ENCODE measurements around the gene CATSPERE. TPM values are rescaled to one million over a fixed set of nuclear protein-coding genes. Genes with fewer than 3 reads are reported as not detected.

Gene CATSPERE
- total RNA-seq, 1 donor from 2014 or later: 1.1 TPM

DNA sequence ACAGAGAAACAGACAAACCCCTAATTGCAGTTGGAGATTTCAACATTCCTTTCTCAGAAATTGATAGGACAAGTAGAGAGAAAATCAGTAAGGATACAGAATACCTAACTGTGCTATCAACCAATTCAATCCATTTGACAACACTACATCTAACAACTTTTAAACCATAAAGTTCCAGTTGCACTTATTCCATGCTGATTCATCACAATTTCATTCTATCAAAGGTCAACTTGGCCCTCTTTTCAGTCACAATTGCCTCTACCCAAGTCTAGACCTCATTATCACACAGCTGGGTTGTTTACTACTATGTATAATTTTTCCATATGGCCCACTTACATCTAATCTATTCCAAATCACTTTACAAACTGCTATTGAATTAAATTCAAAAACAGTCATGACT lies 172.1 kb downstream of the CATSPERE start:
- Mint-ChIP-seq H3K27me3 (ENCODE audit: unreplicated experiment) (no peaks in the 10 kb centered on the region), H3K9me3 (ENCODE audit: unreplicated experiment) (no peaks in the 10 kb centered on the region), H3K27ac (ENCODE audit: unreplicated experiment) (no peak overlapping the region)

DNA sequence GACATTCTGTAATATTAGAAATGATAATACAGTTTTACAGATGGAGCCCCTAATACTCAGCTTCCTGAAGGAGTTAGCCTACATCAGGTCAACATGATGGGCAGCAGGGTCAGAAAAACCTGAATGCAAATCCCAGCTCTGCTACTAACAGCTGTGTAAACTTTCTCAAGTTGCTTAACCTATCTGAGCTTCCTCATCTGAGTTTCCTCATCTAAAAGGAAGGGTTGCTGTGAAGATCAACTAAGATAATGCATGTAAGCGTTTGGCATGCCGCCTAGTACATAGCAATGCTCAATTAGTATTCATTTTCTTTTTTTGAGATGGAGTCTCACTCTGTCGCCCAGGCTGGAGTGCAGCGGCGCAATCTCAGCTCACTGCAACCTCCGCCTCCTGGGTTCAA lies 173.5 kb downstream of the CATSPERE start:
- H3K27me3 Mint-ChIP-seq (ENCODE audit: unreplicated experiment): no peaks in the 10 kb centered on the region
- no peaks in the 10 kb centered on the region for H3K36me3 Mint-ChIP-seq (ENCODE audit: low read depth, unreplicated experiment)
- TF ChIP-seq, protein P1, sequence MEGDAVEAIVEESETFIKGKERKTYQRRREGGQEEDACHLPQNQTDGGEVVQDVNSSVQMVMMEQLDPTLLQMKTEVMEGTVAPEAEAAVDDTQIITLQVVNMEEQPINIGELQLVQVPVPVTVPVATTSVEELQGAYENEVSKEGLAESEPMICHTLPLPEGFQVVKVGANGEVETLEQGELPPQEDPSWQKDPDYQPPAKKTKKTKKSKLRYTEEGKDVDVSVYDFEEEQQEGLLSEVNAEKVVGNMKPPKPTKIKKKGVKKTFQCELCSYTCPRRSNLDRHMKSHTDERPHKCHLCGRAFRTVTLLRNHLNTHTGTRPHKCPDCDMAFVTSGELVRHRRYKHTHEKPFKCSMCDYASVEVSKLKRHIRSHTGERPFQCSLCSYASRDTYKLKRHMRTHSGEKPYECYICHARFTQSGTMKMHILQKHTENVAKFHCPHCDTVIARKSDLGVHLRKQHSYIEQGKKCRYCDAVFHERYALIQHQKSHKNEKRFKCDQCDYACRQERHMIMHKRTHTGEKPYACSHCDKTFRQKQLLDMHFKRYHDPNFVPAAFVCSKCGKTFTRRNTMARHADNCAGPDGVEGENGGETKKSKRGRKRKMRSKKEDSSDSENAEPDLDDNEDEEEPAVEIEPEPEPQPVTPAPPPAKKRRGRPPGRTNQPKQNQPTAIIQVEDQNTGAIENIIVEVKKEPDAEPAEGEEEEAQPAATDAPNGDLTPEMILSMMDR (IDR thresholded peaks at IDR 0.05; ENCODE audit: unreplicated experiment): no peak
- H3K27ac Mint-ChIP-seq (ENCODE audit: unreplicated experiment): no peak overlapping the region
- H3K9me3 Mint-ChIP-seq (ENCODE audit: unreplicated experiment): no peaks in the 10 kb centered on the region
- H3K4me3 Mint-ChIP-seq (ENCODE audit: unreplicated experiment): no peak overlapping the region
- H3K4me1 Mint-ChIP-seq (ENCODE audit: unreplicated experiment): no peaks in the 10 kb centered on the region
- no peak for DNase-seq (ENCODE audit: low spot score)

More for the DNA sequence above, 172.1 kb downstream of the CATSPERE start:
- Mint-ChIP-seq H3K36me3 (ENCODE audit: low read depth, unreplicated experiment) (no peaks in the 10 kb centered on the region), H3K4me3 (ENCODE audit: unreplicated experiment) (no peak overlapping the region), H3K4me1 (ENCODE audit: unreplicated experiment) (no peaks in the 10 kb centered on the region)
- TF ChIP-seq, protein P1 (IDR thresholded peaks at IDR 0.05; ENCODE audit: unreplicated experiment): no peak
- no peak for DNase-seq (ENCODE audit: low spot score)

DNA sequence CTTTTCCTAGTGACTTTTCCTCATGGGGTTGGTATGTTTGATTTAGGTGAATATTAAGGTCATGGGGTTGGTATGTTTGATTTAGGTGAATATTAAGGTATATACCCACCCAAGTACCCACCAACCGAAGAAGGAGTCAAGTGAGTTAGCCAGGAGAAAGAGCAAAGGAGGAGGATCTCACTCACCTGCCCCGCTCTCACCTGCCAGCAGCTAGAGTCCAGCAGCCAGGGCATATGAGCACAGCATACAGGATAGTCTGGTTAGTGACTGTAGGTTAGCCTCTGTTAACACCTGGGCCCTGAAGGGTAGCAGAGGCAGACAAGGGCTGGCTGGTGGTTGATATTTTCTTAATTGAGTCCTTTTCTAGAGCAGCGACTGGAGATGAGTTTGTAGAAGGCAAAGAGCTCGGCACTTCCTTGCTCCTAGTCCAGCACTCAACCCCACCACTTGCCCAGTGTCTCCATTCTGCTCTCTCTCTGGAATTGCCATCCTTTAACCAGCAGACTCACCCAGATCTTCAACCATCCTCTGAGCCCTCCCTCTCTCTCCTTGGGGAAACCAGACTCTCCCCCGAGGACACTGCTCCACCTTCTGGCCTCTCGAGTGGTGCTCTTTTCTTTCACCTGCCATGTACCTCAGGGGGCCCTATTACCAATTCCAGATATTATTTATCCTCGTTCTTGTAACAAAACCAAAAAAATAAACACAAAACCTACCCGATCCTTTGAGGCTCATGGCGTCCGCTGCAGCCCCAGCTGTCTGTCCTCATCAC lies 175.6 kb downstream of the CATSPERE start:
- H3K4me3 Mint-ChIP-seq (ENCODE audit: unreplicated experiment): no peak overlapping the region
- no peak overlapping the region for H3K27ac Mint-ChIP-seq (ENCODE audit: unreplicated experiment)
- no peak for DNase-seq (ENCODE audit: low spot score)

DNA sequence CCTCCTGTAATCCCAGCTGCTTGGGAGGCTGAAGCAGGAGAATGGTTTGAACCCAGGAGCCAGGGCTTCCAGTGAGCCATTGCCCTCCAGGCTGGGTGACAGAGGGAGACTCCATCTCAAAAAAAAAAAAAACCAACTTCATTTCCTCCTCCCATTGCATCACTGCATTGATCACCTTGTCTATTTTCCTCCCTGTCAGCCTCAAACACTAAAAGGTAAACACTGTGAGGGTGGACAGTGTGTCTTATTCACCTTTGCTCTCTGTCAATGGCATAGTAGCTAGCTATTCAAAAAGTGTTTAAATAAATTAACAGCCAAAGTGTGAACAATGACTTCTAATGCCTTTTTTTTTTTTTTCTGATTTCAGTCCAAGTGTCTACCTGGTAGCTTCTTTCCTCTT lies 178.5 kb downstream of the CATSPERE start:
- Mint-ChIP-seq H3K9me3 (ENCODE audit: unreplicated experiment) (no peaks in the 10 kb centered on the region), H3K27me3 (ENCODE audit: unreplicated experiment) (no peaks in the 10 kb centered on the region), H3K4me1 (ENCODE audit: unreplicated experiment) (no peaks in the 10 kb centered on the region), H3K36me3 (ENCODE audit: low read depth, unreplicated experiment) (no peaks in the 10 kb centered on the region), H3K4me3 (ENCODE audit: unreplicated experiment) (no peak overlapping the region), H3K27ac (ENCODE audit: unreplicated experiment) (no peak overlapping the region)
- TF ChIP-seq, protein P1 (IDR thresholded peaks at IDR 0.05; ENCODE audit: unreplicated experiment): no peak
- no peak for DNase-seq (ENCODE audit: low spot score)

More for the DNA sequence above, 175.6 kb downstream of the CATSPERE start:
- no peaks in the 10 kb centered on the region for H3K36me3 Mint-ChIP-seq (ENCODE audit: low read depth, unreplicated experiment)
- TF ChIP-seq, protein P1 (IDR thresholded peaks at IDR 0.05; ENCODE audit: unreplicated experiment): no peak
- H3K27me3 Mint-ChIP-seq (ENCODE audit: unreplicated experiment): no peaks in the 10 kb centered on the region
- H3K4me1 Mint-ChIP-seq (ENCODE audit: unreplicated experiment): no peaks in the 10 kb centered on the region
- no peaks in the 10 kb centered on the region for H3K9me3 Mint-ChIP-seq (ENCODE audit: unreplicated experiment)

DNA sequence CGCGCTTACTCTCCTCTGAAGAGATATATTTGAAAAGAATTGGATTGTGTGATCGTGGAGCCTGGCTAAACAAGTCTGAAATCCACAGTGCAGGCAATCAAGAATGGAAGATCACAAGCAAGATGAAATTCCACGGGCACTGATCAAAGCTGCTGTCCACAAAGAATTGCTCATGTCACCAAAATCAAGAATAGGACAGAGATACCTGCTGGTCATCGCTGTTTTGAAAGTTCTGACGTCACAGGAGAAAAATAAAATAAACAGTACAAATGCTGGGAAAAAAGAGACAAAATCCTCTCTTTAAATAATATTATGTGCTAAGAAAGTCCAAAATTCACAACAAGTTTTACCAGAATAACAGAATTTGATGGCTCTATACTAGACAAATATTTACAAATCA lies 179.8 kb downstream of the CATSPERE start:
- no peak overlapping the region for H3K27ac Mint-ChIP-seq (ENCODE audit: unreplicated experiment)
- peaks cover 5% of the 10 kb centered on the region for H3K36me3 Mint-ChIP-seq (ENCODE audit: low read depth, unreplicated experiment)
- H3K4me1 Mint-ChIP-seq (ENCODE audit: unreplicated experiment): no peaks in the 10 kb centered on the region
- no peak overlapping the region for H3K4me3 Mint-ChIP-seq (ENCODE audit: unreplicated experiment)
- DNase-seq (ENCODE audit: low spot score): no peak
- H3K9me3 Mint-ChIP-seq (ENCODE audit: unreplicated experiment): no peaks in the 10 kb centered on the region
- H3K27me3 Mint-ChIP-seq (ENCODE audit: unreplicated experiment): peaks cover 1% of the 10 kb centered on the region
- TF ChIP-seq, protein P1 (IDR thresholded peaks at IDR 0.05; ENCODE audit: unreplicated experiment): no peak

All from endothelial cell (in vitro differentiated cells).